D721Med (cell line): ENCODE data around the gene WASF1.
"Not testable (repeated sequence)": the region's sequence is repeated elsewhere in the genome, so short reads cannot be mapped to it uniquely, and the experiment has no call there.

Experiments
- DNase-seq: peaks from one replicate; pipeline ENCODE4 v3.0.0; 2011; ENCODE audit warnings: low spot score; ENCODE audit not compliant: insufficient read length
- FAIRE-seq: peaks from 2 replicates; lab custom pipeline; 2011; peaks lifted over from hg19 to GRCh38; lab: Jason Lieb, UNC
- CTCF ChIP-seq: IDR thresholded peaks from 2 replicates; pipeline ENCODE4 v1.5.1; 2012; ENCODE audit warnings: mild to moderate bottlenecking, control low read depth; ENCODE audit not compliant: insufficient read depth; ENCODE audit errors: missing control alignments

WASF1 gene

GRCh38 chr6:110137924-110138887 is 41.3 kb downstream of the WASF1 start:
- no peak for TF ChIP-seq CTCF
- no peak for FAIRE-seq
- no peak for DNase-seq

- DNase-seq (no peak), FAIRE-seq (no peak)
- TF ChIP-seq CTCF = no peak
Observed at GRCh38 chr6:110130362-110130761, 49.1 kb downstream of the WASF1 start.

DNA sequence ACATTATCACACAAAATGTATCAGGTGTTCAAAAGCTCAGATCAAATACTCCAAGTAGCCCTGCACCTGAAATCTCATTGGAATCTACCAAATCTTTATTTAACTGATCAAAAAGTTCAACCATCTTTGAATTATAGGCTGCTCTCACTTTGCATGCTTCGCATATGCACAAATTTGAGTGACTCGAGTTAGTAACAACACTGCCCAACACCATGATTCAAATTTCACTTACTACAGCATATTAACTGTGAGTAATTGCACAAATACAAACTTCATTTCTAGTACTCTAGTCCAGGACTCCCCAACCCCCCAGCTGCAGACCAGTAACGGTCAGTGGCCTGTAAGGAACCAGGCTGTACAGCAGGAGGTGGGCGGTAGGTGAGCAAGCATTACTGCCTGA is 51.1 kb downstream of the WASF1 start:
- FAIRE-seq (no peak), DNase-seq (no peak)
- no peak for TF ChIP-seq CTCF

DNA sequence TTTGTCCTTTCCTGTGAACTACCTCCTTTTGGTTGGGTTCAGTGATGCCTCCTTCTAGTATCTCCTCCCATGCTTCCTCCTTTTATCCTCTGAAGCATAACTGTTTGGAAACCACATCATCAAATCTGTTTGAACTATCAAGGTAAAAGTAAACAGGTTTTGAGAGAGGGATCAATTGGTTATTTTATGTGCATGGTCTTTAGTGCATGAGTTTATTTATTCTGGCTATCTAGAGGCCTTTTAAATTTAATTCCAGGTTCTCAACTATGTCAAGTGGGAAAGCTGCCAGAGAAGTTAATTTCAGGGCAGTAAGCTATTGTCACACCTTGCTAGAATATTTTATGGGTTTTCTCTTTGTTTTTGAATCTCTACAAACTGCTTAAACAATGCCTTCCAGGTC is 54.1 kb downstream of the WASF1 start:
- FAIRE-seq (no peak), DNase-seq (no peak)
- no peak for TF ChIP-seq CTCF

GRCh38 chr6:110121655-110122054 is 57.8 kb downstream of the WASF1 start:
- not testable (repeated sequence) for FAIRE-seq

GRCh38 chr6:110116258-110116657 is 63.2 kb downstream of the WASF1 start:
- no peak for TF ChIP-seq CTCF
- DNase-seq = no peak
- no peak for FAIRE-seq

More at GRCh38 chr6:110121655-110122054, 57.8 kb downstream of the WASF1 start:
- not testable (repeated sequence) for DNase-seq

- no peak for FAIRE-seq
- TF ChIP-seq CTCF = no peak
- DNase-seq = no peak
Observed at GRCh38 chr6:110114004-110114403, 65.5 kb downstream of the WASF1 start.
